ENCODE results near the gene CRYBA2.

DNA sequence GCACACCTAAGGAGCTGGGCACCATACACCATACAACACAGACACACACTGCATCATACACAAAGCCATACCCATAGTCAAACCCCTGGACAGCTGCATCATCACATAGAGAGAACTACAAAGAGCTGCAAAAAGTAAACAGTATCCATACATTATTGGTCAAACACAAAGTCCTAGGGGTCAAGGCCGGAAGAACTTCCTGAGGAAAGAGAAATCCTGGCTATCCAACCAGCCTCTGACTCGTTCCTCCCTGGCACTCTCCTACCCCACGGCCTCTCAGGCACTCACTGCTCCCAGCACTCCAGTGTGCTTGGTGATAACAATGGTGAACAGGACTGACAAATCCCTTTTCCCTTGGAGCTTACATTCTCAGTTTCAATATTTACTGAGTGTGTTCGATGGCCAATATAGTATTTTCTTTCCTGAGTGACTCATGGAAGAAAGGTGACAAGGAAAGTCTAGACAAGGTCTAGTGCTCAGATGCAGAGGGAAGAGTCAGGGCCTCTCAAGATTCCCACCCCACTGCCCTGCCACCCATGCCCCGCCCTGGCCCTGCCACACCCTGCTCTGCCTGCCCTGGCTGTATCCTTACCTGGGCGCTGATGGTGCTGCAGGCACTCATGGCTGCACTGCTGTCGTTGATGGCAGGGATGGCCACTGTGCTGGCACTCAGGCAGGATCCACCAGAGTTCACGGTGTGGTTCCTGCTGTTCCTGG lies 44.7 kb upstream of the CRYBA2 start:
- TF ChIP-seq, protein P1, sequence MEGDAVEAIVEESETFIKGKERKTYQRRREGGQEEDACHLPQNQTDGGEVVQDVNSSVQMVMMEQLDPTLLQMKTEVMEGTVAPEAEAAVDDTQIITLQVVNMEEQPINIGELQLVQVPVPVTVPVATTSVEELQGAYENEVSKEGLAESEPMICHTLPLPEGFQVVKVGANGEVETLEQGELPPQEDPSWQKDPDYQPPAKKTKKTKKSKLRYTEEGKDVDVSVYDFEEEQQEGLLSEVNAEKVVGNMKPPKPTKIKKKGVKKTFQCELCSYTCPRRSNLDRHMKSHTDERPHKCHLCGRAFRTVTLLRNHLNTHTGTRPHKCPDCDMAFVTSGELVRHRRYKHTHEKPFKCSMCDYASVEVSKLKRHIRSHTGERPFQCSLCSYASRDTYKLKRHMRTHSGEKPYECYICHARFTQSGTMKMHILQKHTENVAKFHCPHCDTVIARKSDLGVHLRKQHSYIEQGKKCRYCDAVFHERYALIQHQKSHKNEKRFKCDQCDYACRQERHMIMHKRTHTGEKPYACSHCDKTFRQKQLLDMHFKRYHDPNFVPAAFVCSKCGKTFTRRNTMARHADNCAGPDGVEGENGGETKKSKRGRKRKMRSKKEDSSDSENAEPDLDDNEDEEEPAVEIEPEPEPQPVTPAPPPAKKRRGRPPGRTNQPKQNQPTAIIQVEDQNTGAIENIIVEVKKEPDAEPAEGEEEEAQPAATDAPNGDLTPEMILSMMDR (conservative IDR thresholded peaks at IDR 0.05 in 1 of 2, IDR thresholded peaks at IDR 0.05 in 1 of 2; ENCODE audit: extremely low read depth in 1 of 2, insufficient read depth in 1 of 2, low read depth in 1 of 2, low read length in 2 of 2), result no peak
- no peak for TF ChIP-seq EZH2 (IDR thresholded peaks at IDR 0.05; ENCODE audit: borderline replicate concordance, low read length)

Measured in mammary epithelial cell (primary cell).